RWPE1 (cell line): ENCODE results near the gene THRB.

Source experiments
- CTCF ChIA-PET: fragments of 350-600 bp; sonication (Branson Sonifier 250); formaldehyde crosslinking; extraction: SDS; loops from one replicate; lab custom pipeline; 2021; lab: Yijun Ruan, JAX
- POLR2A ChIA-PET: fragments of 400-600 bp; formaldehyde crosslinking; extraction: SDS; loops from one replicate; lab custom pipeline; 2020; ENCODE audit warnings: antibody characterized with exemption; ENCODE audit not compliant: low non-redundant PET; lab: Yijun Ruan, JAX
- DNase-seq: peaks from one replicate; pipeline ENCODE4 v3.0.0; 2012; ENCODE audit warnings: low spot score
- H3K27ac ChIP-seq: fragments of 450-650 bp; 2 replicates; pipeline ENCODE4 v1.5.1; 2017
- CTCF ChIP-seq: fragments of 450-650 bp; conservative IDR thresholded peaks from 2 replicates; pipeline ENCODE4 v1.5.1; 2017; ENCODE audit warnings: low read depth, mild to moderate bottlenecking

The THRB gene

GRCh38 chr3:24355806-24356205, 138.8 kb downstream of the THRB start:
- no peak for TF ChIP-seq CTCF
- H3K27ac ChIP-seq: no peak overlapping the region
- CTCF ChIA-PET: no interaction called here
- DNase-seq: no peak
- POLR2A ChIA-PET: no interaction called here

DNA sequence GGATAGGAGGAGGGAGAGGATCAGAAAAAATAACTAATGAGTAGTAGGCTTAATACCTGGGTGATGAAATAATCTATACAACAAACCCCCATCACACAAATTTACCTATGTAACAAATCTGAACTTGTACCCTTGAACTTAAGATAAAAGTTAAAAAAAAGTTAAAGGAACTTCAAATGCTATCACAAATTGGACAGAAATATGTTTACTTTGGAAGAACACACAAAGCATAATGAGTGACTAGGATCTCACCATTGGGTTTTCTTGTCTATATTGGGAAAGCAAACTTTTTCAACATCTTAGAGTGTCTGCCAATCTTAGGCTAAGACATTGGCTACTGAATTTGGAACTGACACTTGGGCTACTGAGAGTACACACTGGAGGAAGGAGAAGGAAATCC, 140.4 kb downstream of the THRB start:
- TF ChIP-seq CTCF: no peak
- CTCF ChIA-PET: no interaction called here
- POLR2A ChIA-PET: no interaction called here
- no peak for DNase-seq
- H3K27ac ChIP-seq: no peak overlapping the region

GRCh38 chr3:24352893-24353553, 141.6 kb downstream of the THRB start:
- no peak for TF ChIP-seq CTCF
- H3K27ac ChIP-seq: no peak overlapping the region
- CTCF ChIA-PET: interaction anchor here (0.6 kb wide), 1 partner anchor 1109 kb away, joined by 4 read pairs; no protein-coding TSS in a partner anchor
- no peak for DNase-seq
- POLR2A ChIA-PET: no interaction called here

DNA sequence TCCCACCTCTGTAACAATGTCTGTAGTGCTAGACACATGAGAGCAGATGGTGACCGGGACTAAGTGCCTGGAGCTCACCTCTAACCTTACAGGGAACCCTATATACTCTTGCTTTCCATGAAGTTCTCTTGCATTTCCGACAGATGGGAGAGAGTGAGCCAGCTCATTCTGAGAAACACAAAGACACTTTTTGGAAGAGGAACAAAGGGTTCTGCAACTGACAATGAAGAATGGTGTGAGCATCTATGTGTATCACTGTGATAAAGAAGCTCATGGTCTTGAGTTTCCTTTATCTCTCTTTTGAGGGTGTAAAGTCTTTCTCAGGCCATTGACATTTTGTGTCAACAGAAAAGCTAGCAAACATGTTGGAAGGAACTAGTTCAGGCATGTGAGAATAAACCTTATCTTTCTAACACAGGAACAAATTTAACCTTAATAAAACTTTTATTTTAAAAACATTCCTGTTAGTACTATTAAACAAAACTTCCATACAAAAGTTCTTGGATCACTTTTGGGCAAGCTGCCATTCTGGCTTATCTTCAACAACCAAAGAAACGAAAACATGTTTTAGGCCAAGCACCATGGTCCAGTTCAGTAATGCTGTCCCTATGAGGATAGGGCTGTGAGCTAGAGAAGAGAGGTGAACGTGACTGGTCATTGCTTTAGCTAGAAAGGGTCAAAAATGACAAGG, 142.7 kb downstream of the THRB start:
- POLR2A ChIA-PET: no interaction called here
- H3K27ac ChIP-seq: no peak overlapping the region
- CTCF ChIA-PET: no interaction called here
- TF ChIP-seq CTCF: no peak
- no peak for DNase-seq

- no peak for DNase-seq
- POLR2A ChIA-PET: no interaction called here
- TF ChIP-seq CTCF: no peak
- CTCF ChIA-PET: no interaction called here
- no peak overlapping the region for H3K27ac ChIP-seq
These were observed 145.2 kb downstream of the THRB start for GRCh38 chr3:24349367-24350019.

- no peak for TF ChIP-seq CTCF
- POLR2A ChIA-PET: no interaction called here
- CTCF ChIA-PET: no interaction called here
- no peak overlapping the region for H3K27ac ChIP-seq
- no peak for DNase-seq
These were observed 146.3 kb downstream of the THRB start for GRCh38 chr3:24348348-24348747.
